Mesodermal cell (in vitro differentiated cells): ENCODE results near the gene RPP14.

Experiments used
- H3K27ac ChIP-seq: 2 replicates; pipeline ENCODE4 v1.7.0; 2013; ENCODE audit warnings: mild to moderate bottlenecking, low read depth, low read length, moderate library complexity; ENCODE audit not compliant: severe bottlenecking
- H3K36me3 ChIP-seq: 2 replicates; pipeline ENCODE4 v1.7.1; 2013; ENCODE audit warnings: mild to moderate bottlenecking, low read length, moderate library complexity; ENCODE audit not compliant: control insufficient read depth, insufficient read depth
- H3K4me1 ChIP-seq: one replicate; pipeline ENCODE4 v1.7.1; 2013; ENCODE audit warnings: mild to moderate bottlenecking, low read length; ENCODE audit not compliant: insufficient read depth, control insufficient read depth, poor library complexity, severe bottlenecking
- H3K4me3 ChIP-seq: 2 replicates; pipeline ENCODE4 v1.7.0; 2013; ENCODE audit warnings: low read length, control low read depth, mild to moderate bottlenecking; ENCODE audit not compliant: insufficient read depth, poor library complexity, severe bottlenecking; ENCODE audit errors: extremely low read depth
- H3K9me3 ChIP-seq: 2 replicates; pipeline ENCODE4 v1.7.1; 2013; ENCODE audit warnings: mild to moderate bottlenecking, low read length, moderate library complexity; ENCODE audit not compliant: control insufficient read depth
- WGBS, 2 experiments: methylation state at CpG; one replicate each; pipeline ENCODE4 v1.1.5; 2013; ENCODE audit warnings: missing lambda C conversion rate in 2 of 2; ENCODE audit not compliant: insufficient coverage in 2 of 2; 5-methylcytosine and 5-hydroxymethylcytosine counted together

The RPP14 gene

DNA sequence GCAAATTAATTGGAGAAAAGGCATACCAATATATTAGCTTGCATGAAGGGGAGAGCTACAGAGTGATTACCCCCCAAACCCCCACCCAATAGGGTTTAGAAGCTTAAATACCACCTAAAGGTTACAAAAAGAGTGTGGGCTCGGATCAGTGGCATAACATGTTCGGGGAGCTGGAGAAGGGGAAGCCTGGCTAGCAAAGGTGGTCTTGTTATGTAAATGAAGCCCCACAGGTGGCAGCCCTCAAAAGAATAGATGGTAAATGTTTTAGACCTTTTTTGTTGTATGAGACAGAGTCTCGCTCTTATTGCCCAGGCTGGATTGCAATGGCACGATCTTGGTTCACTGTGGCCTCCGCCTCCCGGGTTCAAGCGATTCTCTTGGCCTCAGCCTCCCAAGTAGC, 15.7 kb downstream of the RPP14 start:
- H3K9me3 ChIP-seq = no peaks in the 10 kb centered on the region
- peaks cover 35% of the 10 kb centered on the region for H3K36me3 ChIP-seq
- no peak overlapping the region for H3K4me3 ChIP-seq
- peaks cover 6% of the 10 kb centered on the region for H3K4me1 ChIP-seq
- no peak overlapping the region for H3K27ac ChIP-seq
- WGBS, 2 experiments = 78% methylated on average over 4 to 7 of the region's 7 CpGs

DNA sequence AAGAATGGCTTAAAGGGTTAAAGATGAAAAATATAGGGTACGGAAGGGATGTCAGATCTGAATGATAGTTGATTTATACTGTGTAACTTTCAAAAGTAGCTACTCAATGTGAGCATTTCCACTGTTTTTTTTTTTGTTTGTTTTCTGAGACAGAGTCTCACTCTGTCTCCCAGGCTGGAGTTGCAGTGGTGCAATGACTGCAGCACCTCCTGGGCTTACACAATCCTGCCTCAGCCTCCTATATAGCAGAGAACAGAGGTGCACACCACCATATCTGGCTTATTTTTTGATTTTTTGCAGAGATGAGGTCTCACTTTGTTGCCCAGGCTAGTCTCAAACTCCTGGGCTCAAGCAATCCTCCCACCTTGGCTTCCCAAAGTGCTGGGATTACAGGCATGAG, 16.7 kb downstream of the RPP14 start:
- Histone ChIP-seq H3K9me3 (no peaks in the 10 kb centered on the region), H3K4me3 (no peak overlapping the region), H3K27ac (no peak overlapping the region), H3K36me3 (peaks cover 25% of the 10 kb centered on the region), H3K4me1 (peaks cover 6% of the 10 kb centered on the region)
- WGBS, 2 experiments = 92 to 100% methylated on average over 1 of the region's 1 CpG

DNA sequence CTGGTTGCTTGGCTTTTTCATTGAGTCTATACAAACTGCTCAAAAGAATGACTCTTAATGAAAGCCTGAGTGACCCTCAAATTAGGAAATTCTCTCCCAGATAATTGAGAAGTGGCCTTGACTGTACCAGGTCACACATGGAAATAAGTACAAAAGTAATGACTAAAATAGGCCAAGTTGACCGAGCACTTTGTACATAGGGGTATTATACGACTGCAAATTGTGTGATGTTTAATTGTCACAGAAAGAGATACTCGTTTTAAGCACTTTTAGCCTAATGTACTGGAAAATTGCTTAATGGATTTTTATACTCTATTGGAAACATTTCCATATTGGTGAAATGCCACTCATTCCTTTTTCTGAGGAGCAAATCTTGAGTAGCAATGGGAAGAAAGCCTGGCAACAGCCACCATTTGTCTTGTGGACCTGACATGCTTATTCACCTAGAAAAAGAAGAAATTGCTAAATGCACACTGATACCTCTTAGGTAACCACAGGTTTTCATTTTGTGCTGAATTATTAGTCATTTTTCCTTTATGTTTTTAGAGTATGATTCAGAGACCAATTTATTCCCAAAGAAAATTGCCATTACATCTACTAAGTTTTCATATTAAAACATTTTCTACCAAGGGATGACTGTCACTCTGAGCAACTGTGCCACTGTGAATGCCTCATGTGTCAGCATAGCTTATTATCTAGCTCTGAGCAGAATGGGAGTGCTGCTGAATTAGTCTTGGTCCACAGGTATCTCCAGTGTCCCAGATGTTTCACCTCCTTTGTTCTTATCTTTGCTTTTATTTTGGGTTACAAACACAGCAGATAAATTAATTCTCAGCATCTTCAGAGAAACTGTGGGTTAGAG, 17.7 kb downstream of the RPP14 start:
- H3K4me1 ChIP-seq = peaks cover 6% of the 10 kb centered on the region
- 95 to 100% methylated on average over 2 of the region's 3 CpGs for WGBS, 2 experiments
- peaks cover 15% of the 10 kb centered on the region for H3K36me3 ChIP-seq
- no peak overlapping the region for H3K4me3 ChIP-seq
- no peak overlapping the region for H3K27ac ChIP-seq
- H3K9me3 ChIP-seq = no peaks in the 10 kb centered on the region

DNA sequence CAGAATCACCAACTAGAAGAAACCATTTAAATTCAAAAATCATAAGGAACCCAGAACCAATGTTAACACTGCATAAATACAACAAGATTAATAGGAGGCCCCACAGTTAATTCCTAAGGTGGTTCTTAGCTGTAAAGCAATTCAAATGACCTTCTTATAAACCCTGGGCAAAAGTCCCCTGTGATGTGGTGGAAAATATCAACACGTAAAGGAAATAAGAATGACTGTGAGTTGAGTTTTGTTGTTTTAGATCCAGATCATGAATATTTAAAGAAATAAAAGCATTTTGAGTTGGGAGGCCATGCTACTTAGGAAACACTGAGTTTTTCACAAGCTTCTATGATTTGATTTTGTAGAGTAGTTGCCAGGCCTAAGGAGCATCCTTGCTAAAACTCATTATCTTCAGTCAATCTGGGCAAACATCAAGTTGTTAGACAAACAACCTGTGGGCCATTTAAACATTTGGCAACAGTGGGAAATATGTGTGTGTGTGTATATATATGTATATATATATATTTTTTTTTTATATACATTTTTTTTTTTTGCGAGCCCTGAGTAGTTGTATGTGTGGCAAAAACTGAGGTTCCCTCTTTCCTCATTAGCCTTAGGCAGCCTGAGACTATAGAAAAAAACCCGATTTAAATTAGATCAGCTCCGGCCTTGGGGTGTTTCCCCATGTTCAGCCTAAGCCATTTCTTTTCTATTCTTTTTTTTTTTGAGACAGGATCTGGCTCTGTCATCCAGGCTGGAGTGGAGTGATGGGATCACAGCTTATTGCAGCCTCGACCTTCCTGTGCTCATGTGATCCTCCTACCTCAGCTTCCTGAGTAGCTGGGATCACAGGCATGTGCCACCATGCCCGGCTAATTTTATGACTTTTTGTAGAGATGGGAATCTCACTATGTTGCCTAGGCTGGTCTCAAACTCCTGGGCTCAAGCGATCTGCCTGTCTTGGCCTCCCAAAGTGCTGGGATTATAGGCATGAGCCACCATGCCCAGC, 18.6 kb downstream of the RPP14 start:
- Histone ChIP-seq H3K36me3 (peaks cover 6% of the 10 kb centered on the region), H3K27ac (no peak overlapping the region), H3K9me3 (no peaks in the 10 kb centered on the region), H3K4me3 (no peak overlapping the region), H3K4me1 (peaks cover 6% of the 10 kb centered on the region)
- 94 to 95% methylated on average over 4 to 5 of the region's 7 CpGs for WGBS, 2 experiments

DNA sequence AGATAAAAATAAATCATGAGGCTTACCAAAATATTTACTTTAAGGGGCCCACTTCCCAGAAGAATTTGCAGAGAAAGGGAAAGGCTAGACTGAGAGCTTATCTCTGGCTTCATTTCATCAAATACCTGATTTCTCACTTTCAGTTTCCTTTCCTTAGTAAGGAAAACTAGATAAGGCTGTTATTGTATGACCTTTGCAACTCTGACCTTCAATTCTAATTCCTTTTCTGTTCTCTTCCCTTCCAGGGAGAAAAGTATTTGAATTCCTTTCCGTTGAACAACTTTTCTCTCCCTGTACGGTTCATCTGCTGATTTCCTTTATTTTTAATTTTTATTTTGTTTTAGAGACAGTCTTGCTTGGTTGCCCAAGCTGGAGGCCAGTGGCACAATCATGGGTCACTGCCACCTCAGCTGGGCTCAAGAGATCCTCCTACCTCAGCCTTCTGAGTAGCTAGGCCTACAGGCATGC, 19.5 kb downstream of the RPP14 start:
- Histone ChIP-seq H3K36me3 (peaks cover 3% of the 10 kb centered on the region), H3K27ac (no peak overlapping the region), H3K4me1 (peaks cover 6% of the 10 kb centered on the region), H3K4me3 (no peak overlapping the region), H3K9me3 (no peaks in the 10 kb centered on the region)
- no CpG with 5 or more reads among the region's 2 CpGs for WGBS, 2 experiments

DNA sequence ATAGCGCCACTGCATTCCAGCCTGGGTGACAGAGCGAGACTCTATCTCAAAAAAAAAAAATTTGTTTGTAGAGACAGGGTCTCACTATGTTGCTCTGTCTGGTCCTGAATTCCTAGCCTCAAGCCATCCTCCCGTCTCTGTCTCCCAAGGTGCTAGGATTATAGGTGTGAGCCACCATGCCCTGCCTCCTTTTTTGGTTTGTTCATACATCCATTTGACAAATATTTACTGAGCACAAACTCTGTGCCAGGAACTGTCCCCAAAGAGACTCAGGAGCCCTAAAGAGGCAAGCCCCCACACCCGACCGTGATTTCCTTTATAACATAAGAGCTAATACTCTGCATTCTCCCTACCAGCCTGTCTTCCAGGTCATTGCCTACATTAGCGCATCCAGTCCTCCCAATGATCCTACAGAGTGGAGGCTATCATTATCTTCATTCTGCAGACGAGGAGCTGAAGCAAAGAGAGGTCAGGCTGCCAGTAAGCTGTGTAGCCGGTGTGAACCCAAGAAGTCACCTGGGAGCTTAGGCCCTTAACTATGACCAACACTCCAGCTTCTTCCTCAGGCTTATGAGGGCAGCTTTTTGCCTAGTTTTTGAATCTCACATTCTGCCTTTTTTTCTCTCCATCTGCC, 20.3 kb downstream of the RPP14 start:
- no peak overlapping the region for H3K27ac ChIP-seq
- 81 to 96% methylated on average over 5 of the region's 8 CpGs for WGBS, 2 experiments
- no peak overlapping the region for H3K4me3 ChIP-seq
- H3K36me3 ChIP-seq = no peaks in the 10 kb centered on the region
- peaks cover 6% of the 10 kb centered on the region for H3K4me1 ChIP-seq
- H3K9me3 ChIP-seq = no peaks in the 10 kb centered on the region

DNA sequence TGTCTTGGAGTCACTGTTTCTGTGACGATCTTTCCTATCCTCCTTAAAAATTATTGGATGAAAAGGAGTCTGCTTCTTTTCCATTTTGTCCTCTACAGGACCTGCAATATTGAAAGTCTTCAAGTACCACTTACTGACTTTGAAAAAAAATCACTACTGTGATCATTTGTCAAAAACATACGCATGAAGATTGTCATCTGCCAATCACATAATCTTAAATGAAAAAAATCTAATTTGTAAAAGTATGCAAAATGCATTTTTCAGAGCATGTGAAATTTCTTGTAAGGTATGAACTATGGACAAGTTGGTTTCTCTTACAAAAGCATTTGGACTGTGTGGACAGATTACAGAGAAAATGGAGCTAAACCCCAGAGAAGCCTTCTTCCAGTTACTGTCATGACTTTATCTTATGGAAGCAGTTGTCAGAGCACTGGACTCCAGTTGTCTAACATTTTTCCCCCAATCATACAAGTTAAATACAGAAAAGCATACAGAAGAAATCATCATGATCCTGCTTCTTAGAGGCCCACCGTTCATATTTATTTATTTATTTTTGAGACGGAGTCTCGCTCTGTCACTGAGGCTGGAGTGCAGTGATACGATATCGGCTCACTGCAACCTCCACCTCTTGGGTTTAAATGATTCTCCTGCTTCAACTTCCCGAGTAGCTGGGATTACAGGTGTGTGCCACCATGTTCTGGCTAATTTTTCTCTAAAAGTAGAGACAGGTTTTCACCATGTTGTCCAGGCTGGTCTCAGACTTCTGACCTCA, 23.3 kb downstream of the RPP14 start:
- H3K4me1 ChIP-seq = peaks cover 11% of the 10 kb centered on the region
- WGBS, 2 experiments = 92 to 93% methylated on average over 3 to 7 of the region's 8 CpGs

DNA sequence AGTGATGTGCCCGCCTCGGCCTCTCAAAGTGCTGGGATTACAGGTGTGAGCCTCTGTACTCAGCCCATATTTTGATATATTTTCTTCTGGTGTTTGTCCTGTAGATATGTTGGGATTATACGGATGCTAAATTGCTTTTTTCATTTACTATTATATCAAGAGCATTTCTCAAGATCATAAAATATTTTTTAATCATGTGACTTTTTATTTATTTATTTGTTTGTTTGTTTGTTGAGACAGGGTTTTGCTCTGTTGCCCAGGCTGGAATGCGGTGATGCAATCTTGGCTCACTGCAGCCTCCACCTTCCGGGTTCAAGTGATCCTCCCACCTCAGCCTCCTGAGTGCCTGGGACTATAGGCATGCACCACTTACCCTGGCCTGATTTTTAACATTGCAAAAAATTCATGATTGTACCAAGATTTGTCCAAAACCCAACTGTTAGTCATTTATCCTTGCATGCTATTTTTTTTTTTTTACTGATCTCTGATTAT, 23.9 kb downstream of the RPP14 start:
- Histone ChIP-seq H3K4me1 (peaks cover 14% of the 10 kb centered on the region), H3K9me3 (no peaks in the 10 kb centered on the region), H3K27ac (no peak overlapping the region), H3K36me3 (no peaks in the 10 kb centered on the region), H3K4me3 (no peak overlapping the region)
- WGBS, 2 experiments = 90 to 95% methylated on average over 2 to 3 of the region's 5 CpGs

More for the DNA sequence above, 23.3 kb downstream of the RPP14 start:
- Histone ChIP-seq H3K4me3 (no peak overlapping the region), H3K9me3 (no peaks in the 10 kb centered on the region), H3K27ac (no peak overlapping the region), H3K36me3 (no peaks in the 10 kb centered on the region)

DNA sequence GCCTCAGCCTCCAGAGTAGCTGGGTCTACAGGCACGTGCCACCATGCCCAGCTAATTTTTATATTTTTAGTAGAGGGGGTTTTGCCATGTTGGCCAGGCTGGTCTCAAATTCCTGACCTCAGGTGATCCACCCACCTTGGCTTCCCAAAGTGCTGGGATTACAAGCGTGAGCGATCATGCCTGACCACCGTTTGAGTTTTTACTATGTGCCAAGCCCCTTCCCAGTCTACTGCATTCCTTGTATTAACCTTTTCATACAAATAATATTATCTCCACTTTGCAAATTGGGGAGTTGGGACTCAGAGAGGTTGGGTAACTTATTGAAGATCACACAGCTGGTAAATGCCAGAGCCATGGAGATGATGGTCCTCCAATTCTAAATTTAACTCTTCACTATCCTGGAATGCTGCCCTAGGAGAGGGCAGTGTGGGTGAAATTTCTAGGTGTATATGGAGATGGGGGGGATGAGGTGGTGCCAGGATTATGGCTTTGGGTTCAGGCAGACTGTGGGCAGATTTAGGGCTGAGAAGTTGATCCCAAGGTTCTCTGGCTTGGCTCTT, 25.6 kb downstream of the RPP14 start:
- H3K4me1 ChIP-seq = peaks cover 19% of the 10 kb centered on the region
- WGBS, 2 experiments = 92 to 100% methylated on average over 3 to 4 of the region's 4 CpGs

More for the DNA sequence above, 25.6 kb downstream of the RPP14 start:
- Histone ChIP-seq H3K27ac (no peak overlapping the region), H3K36me3 (no peaks in the 10 kb centered on the region), H3K9me3 (no peaks in the 10 kb centered on the region), H3K4me3 (no peak overlapping the region)
